Smooth muscle cell (in vitro differentiated cells): ENCODE data around the gene TTC32. TPM values are rescaled to one million over a fixed set of nuclear protein-coding genes. Genes with fewer than 3 reads are reported as not detected.

Experiments used
- DNase-seq: peaks from one replicate; lab custom pipeline; 2025; ENCODE audit not compliant: unreplicated experiment; lab: John Stamatoyannopoulos, UW
- H2AFZ ChIP-seq: fragments of 200-600 bp; sonication (generic); 2 replicates; pipeline ENCODE4 v1.6.0; 2016; ENCODE audit warnings: antibody characterized with exemption, low read depth, mild to moderate bottlenecking
- H3F3A ChIP-seq: fragments of 200-600 bp; sonication (generic); 2 replicates; pipeline ENCODE4 v1.6.0; 2017; ENCODE audit warnings: antibody characterized with exemption, low read depth
- H3K27ac ChIP-seq: fragments of 200-600 bp; sonication (generic); 2 replicates; pipeline ENCODE4 v1.5.1; 2016; ENCODE audit warnings: low read depth, mild to moderate bottlenecking
- H3K27me3 ChIP-seq: fragments of 200-600 bp; sonication (generic); 2 replicates; pipeline ENCODE4 v1.6.1; 2016; ENCODE audit warnings: low read depth, mild to moderate bottlenecking
- H3K36me3 ChIP-seq: fragments of 200-600 bp; sonication (generic); 2 replicates; pipeline ENCODE4 v1.5.1; 2016; ENCODE audit warnings: low read depth
- H3K4me1 ChIP-seq: fragments of 200-600 bp; sonication (generic); 2 replicates; pipeline ENCODE4 v1.5.1; 2016; ENCODE audit warnings: low read depth
- H3K4me2 ChIP-seq: fragments of 200-600 bp; sonication (generic); 2 replicates; pipeline ENCODE4 v1.6.0; 2016; ENCODE audit warnings: mild to moderate bottlenecking
- H3K4me3 ChIP-seq: fragments of 200-600 bp; sonication (generic); 2 replicates; pipeline ENCODE4 v1.5.1; 2016; ENCODE audit warnings: mild to moderate bottlenecking
- H3K79me2 ChIP-seq: fragments of 200-600 bp; sonication (generic); 2 replicates; pipeline ENCODE4 v1.6.0; 2016; ENCODE audit warnings: low read depth, mild to moderate bottlenecking
- H3K9ac ChIP-seq: fragments of 200-600 bp; sonication (generic); 2 replicates; pipeline ENCODE4 v1.6.0; 2016; ENCODE audit warnings: low read depth
- H3K9me3 ChIP-seq: fragments of 200-600 bp; sonication (generic); replicated peaks from 2 replicates; pipeline ENCODE4 v1.5.1; 2016; ENCODE audit warnings: low read depth
- H4K20me1 ChIP-seq: fragments of 200-600 bp; sonication (generic); 2 replicates; pipeline ENCODE4 v1.6.0; 2016; ENCODE audit warnings: low read depth
- CTCF ChIP-seq: fragments of 200-600 bp; sonication (generic); IDR thresholded peaks from 2 replicates; pipeline ENCODE4 v1.5.1; 2017; ENCODE audit warnings: borderline replicate concordance, mild to moderate bottlenecking, antibody characterized with exemption; ENCODE audit not compliant: insufficient read depth, poor library complexity, severe bottlenecking
- WGBS: methylation state at CpG from one replicate; pipeline ENCODE4 v1.1.7; 2016; ENCODE audit warnings: low lambda C conversion rate; 5-methylcytosine and 5-hydroxymethylcytosine counted together
- polyA plus RNA-seq: library from polyadenylated mRNA; unstranded; fragments of >200 nt; fragmentation: Nextera tagmentation; extraction: Ambion mirVana; gene quantifications from 2 replicates; pipeline ENCODE4 v1.2.1, GENCODE V29; 2016
- total RNA-seq: library from RNA; depleted of rRNA; stranded (reverse); fragments of >200 nt; gene quantifications from 2 replicates; pipeline ENCODE4 v1.2.3, GENCODE V29; 2014

The TTC32 gene
- total and polyA plus RNA-seq, 2 experiments from 2014 or later: 5.2 to 6.2 TPM

- 6% methylated on average over 21 of the region's 21 CpGs for WGBS
- Histone ChIP-seq H3K36me3 (no peaks in the 10 kb centered on the region), H4K20me1 (peaks cover 20% of the 10 kb centered on the region), H3K9me3 (no peaks in the 10 kb centered on the region), H3K4me1 (peaks cover 27% of the 10 kb centered on the region), H2AFZ (peak overlapping the region; percentile 89), H3K79me2 (peaks cover 35% of the 10 kb centered on the region), H3F3A (peaks cover 3% of the 10 kb centered on the region), H3K9ac (peak overlapping the region; percentile 95), H3K27me3 (peaks cover 5% of the 10 kb centered on the region), H3K4me3 (peak overlapping the region; percentile 68), H3K27ac (peak overlapping the region; percentile 91), H3K4me2 (peak overlapping the region; percentile 94)
- DNase-seq: no peak
- no peak for TF ChIP-seq CTCF
These were observed 495 bp upstream of the TTC32 start for GRCh38 chr2:19902216-19902740.

- 3% methylated on average over 26 of the region's 26 CpGs for WGBS
- Histone ChIP-seq H4K20me1 (peaks cover 31% of the 10 kb centered on the region), H3K4me2 (peak overlapping the region; percentile 94), H3F3A (peaks cover 3% of the 10 kb centered on the region), H3K9me3 (no peaks in the 10 kb centered on the region), H2AFZ (peak overlapping the region; percentile 89), H3K4me3 (peak overlapping the region; percentile 68), H3K4me1 (peaks cover 27% of the 10 kb centered on the region), H3K27me3 (peaks cover 4% of the 10 kb centered on the region), H3K9ac (peak overlapping the region; percentile 95), H3K36me3 (no peaks in the 10 kb centered on the region), H3K27ac (peak overlapping the region; percentile 91), H3K79me2 (peaks cover 46% of the 10 kb centered on the region)
- TF ChIP-seq CTCF: no peak
- no peak for DNase-seq
These were observed 797 bp downstream of the TTC32 start for GRCh38 chr2:19900931-19901441.

GRCh38 chr2:19899985-19900930, 1.5 kb downstream of the TTC32 start:
- Histone ChIP-seq H3K4me3 (peak overlapping the region; percentile 68), H3K4me2 (peak overlapping the region; percentile 94), H3K27me3 (no peaks in the 10 kb centered on the region), H3F3A (peaks cover 3% of the 10 kb centered on the region), H3K9ac (peak overlapping the region; percentile 95), H4K20me1 (peaks cover 39% of the 10 kb centered on the region), H3K36me3 (no peaks in the 10 kb centered on the region), H3K4me1 (peaks cover 27% of the 10 kb centered on the region), H3K9me3 (no peaks in the 10 kb centered on the region), H3K27ac (peak overlapping the region; percentile 91), H2AFZ (peak overlapping the region; percentile 89), H3K79me2 (peaks cover 52% of the 10 kb centered on the region)
- 54% methylated on average over 11 of the region's 11 CpGs for WGBS
- no peak for TF ChIP-seq CTCF
- DNase-seq: no peak
